ENCODE measurements around the gene CLDN18. TPM values are rescaled to one million over a fixed set of nuclear protein-coding genes. Genes with fewer than 3 reads are reported as not detected.

Gene CLDN18
- total RNA-seq, 1 experiment from 2014 or later, result 0.08 TPM

- Histone ChIP-seq H3K27me3 (ENCODE audit: control insufficient read depth, insufficient read depth, low read length) (no peaks in the 10 kb centered on the region), H3K4me3 (ENCODE audit: low read depth in 2 of 2, low read length in 2 of 2) (no peak overlapping the region), H3K9me3 (ENCODE audit: control insufficient read depth, insufficient read depth, low read depth, low read length) (no peaks in the 10 kb centered on the region), H3K36me3 (ENCODE audit: control insufficient read depth, insufficient read depth, low read length) (no peaks in the 10 kb centered on the region; the same call in 1 of the 2 replicates), H3K27ac (ENCODE audit: low read length) (no peak overlapping the region), H3K4me1 (ENCODE audit: control insufficient read depth, insufficient read depth, low read length) (peaks cover 4% of the 10 kb centered on the region)
- no TSS peak for BruUV-seq (replicated peaks)
- ATAC-seq (peak; percentile 97), DNase-seq (ENCODE audit: low read depth, low spot score) (peak; percentile 78)
- intact Hi-C loops (cut with micrococcal nuclease; ENCODE audit: unreplicated experiment) (loop anchor here (1.0 kb wide), 1 partner anchor 51 kb away; no protein-coding TSS in a partner anchor), in situ Hi-C loops (cut with HindIII; ENCODE audit: low pct_unique_long_range_greater_than_20kb, low sequenced_read_pairs) (no loop called here)
- ChIA-PET CTCF (interaction anchor here (1.1 to 1.2 kb wide), 2 partner anchors 49 to 50 kb away, joined by 3 to 7 read pairs; no protein-coding TSS in a partner anchor), POLR2A (no interaction called here)
- TF ChIP-seq POLR2AphosphoS5 (IDR thresholded peaks at IDR 0.05; ENCODE audit: low read depth, low read length), result no peak
- TF ChIP-seq CTCF (IDR thresholded peaks at IDR 0.05), result peak; percentile 99
- no peak for TF ChIP-seq TCF7L2 (IDR thresholded peaks at IDR 0.05; ENCODE audit: low read depth, low read length)
- no peak for TF ChIP-seq REST (IDR thresholded peaks at IDR 0.05; ENCODE audit: insufficient read depth in 1 of 2, low read depth in 2 of 2, low read length in 1 of 2)
Measured at GRCh38 chr3:138068579-138069174, 58.7 kb downstream of the CLDN18 start.

- no peak overlapping the region for H3K4me3 ChIP-seq (ENCODE audit: low read depth in 2 of 2, low read length in 2 of 2)
- no peak overlapping the region for H3K27ac ChIP-seq (ENCODE audit: low read length)
- peaks cover 4% of the 10 kb centered on the region for H3K4me1 ChIP-seq (ENCODE audit: control insufficient read depth, insufficient read depth, low read length)
- intact Hi-C loops (cut with micrococcal nuclease; ENCODE audit: unreplicated experiment), result no loop called here
- no peaks in the 10 kb centered on the region for H3K9me3 ChIP-seq (ENCODE audit: control insufficient read depth, insufficient read depth, low read depth, low read length)
- in situ Hi-C loops (cut with HindIII; ENCODE audit: low pct_unique_long_range_greater_than_20kb, low sequenced_read_pairs), result no loop called here
- CTCF ChIA-PET, result interaction anchor here (1.2 to 1.4 kb wide), 2 partner anchors 48 kb away, joined by 3 to 4 read pairs; no protein-coding TSS in a partner anchor
- POLR2A ChIA-PET, result interaction anchor here (0.6 kb wide), 1 partner anchor 1733 kb away, joined by 3 read pairs; no protein-coding TSS in a partner anchor
- H3K27me3 ChIP-seq (ENCODE audit: control insufficient read depth, insufficient read depth, low read length), result no peaks in the 10 kb centered on the region
- TF ChIP-seq TCF7L2 (IDR thresholded peaks at IDR 0.05; ENCODE audit: low read depth, low read length) (no peak), POLR2AphosphoS5 (IDR thresholded peaks at IDR 0.05; ENCODE audit: low read depth, low read length) (no peak), CTCF (IDR thresholded peaks at IDR 0.05) (no peak), SIN3A (IDR thresholded peaks at IDR 0.05; ENCODE audit: borderline replicate concordance, insufficient read depth, low read depth, low read length) (no peak), REST (IDR thresholded peaks at IDR 0.05; ENCODE audit: insufficient read depth in 1 of 2, low read depth in 2 of 2, low read length in 1 of 2) (no peak)
- DNase-seq (ENCODE audit: low read depth, low spot score) (no peak), ATAC-seq (no peak)
- BruUV-seq (replicated peaks), result no TSS peak
- H3K36me3 ChIP-seq (ENCODE audit: control insufficient read depth, insufficient read depth, low read length), result no peaks in the 10 kb centered on the region; the same call in 1 of the 2 replicates
Measured at GRCh38 chr3:138070006-138070405, 60.0 kb downstream of the CLDN18 start.
